ENCODE measurements around the gene GTF2H4.

GTF2H4 gene

DNA sequence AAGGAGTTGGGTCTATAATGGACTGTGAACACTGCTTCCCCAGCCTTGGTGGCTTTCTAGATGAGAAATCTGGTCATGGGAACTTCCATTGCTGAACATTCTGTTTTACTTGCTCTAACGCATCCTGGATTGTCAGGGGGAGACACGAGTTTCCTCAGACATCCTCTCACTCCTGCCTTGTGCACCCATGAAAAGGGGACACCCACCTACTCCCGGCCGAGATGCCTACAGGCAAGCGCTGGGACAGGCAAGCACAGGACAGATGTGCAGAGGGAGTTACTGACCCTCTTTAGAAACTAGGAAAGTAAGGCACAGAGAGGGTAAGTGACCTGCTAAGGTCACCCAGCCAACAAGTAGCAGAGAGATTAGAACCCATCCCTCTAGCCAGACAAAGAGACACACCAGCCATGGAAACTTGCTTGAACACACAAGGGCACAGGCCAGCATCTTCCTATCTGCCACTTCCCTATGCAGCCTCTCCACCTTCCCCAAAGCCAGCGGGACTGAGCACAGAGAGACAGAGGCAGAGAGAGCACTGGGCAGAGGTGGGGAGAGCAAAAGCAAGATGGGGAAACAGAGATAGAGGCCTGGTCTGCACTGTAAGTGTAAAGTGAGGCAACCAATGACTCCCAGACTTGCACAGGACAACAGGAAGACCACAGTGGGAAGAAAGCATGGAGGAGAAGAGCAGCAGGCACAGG is 24.8 kb downstream of the GTF2H4 start:
- no peak overlapping the region for H3K9ac ChIP-seq (ENCODE audit: low read depth in 1 of 2, low read length in 2 of 2)
- no peak overlapping the region for H3K27ac ChIP-seq (ENCODE audit: low read depth in 2 of 2, low read length in 2 of 2)
- H3K27me3 ChIP-seq (ENCODE audit: control insufficient read depth in 2 of 2, insufficient read depth in 2 of 2, low read length in 2 of 2): no peaks in the 10 kb centered on the region
- H3K4me1 ChIP-seq (ENCODE audit: control insufficient read depth in 2 of 2, insufficient read depth in 2 of 2, low read length in 2 of 2): no peaks in the 10 kb centered on the region
- no peak overlapping the region for H3K4me3 ChIP-seq (ENCODE audit: low read length in 2 of 2)
- H3K9me3 ChIP-seq (ENCODE audit: control insufficient read depth in 2 of 2, low read length in 2 of 2): peaks cover 0 to 3% of the 10 kb centered on the region in 2 donors
- no peaks in the 10 kb centered on the region for H3K36me3 ChIP-seq (ENCODE audit: control insufficient read depth in 2 of 2, insufficient read depth in 2 of 2, low read length in 2 of 2)

DNA sequence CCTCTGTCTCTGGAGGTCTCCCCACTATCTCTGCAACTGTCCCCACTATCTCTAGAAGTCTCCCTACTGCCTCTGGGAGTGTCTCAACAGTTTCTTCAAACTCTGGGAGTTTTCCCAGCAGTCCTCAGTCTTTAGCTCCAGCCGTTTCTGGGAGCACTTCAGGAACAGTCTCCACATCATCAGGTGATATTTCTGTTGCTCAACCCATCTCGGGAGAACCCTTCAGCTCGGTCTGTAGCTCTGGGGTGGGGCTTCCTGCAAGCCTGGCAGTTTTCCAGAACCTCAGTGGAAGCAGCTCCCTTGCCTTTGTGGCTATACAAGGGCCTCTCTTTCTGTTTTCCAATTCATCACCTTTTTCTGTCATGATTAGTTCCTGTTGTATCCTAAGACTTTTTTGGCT is 27.0 kb downstream of the GTF2H4 start:
- Histone ChIP-seq H3K4me1 (ENCODE audit: control insufficient read depth in 2 of 2, insufficient read depth in 2 of 2, low read length in 2 of 2) (peaks cover 0 to 3% of the 10 kb centered on the region in 2 donors), H3K36me3 (ENCODE audit: control insufficient read depth in 2 of 2, insufficient read depth in 2 of 2, low read length in 2 of 2) (no peaks in the 10 kb centered on the region), H3K27ac (ENCODE audit: low read depth in 2 of 2, low read length in 2 of 2) (no peak overlapping the region)

DNA sequence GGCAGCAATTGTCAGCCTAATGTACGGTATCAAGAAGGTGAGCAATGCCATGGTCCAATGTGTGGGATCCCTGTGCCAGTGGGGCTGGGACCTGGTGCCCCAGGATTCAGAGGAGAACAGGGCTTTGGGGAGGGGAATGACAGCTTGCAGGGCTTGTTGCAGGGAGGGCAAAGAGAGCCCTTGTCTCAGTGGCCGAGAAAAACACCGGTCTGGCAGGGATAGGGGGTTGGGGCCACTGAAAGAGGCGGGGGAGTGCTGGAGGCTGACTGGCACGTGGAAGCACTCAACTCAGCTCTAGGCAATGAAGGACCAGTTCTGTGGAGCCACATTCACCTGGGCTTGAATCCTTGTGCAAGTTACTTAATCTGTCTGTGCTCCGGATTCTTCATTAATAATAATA is 29.3 kb downstream of the GTF2H4 start:
- Histone ChIP-seq H3K9me3 (ENCODE audit: control insufficient read depth in 2 of 2, low read length in 2 of 2) (no peaks in the 10 kb centered on the region), H3K9ac (ENCODE audit: low read depth in 1 of 2, low read length in 2 of 2) (no peak overlapping the region), H3K36me3 (ENCODE audit: control insufficient read depth in 2 of 2, insufficient read depth in 2 of 2, low read length in 2 of 2) (no peaks in the 10 kb centered on the region), H3K27ac (ENCODE audit: low read depth in 2 of 2, low read length in 2 of 2) (no peak overlapping the region), H3K4me3 (ENCODE audit: low read length in 2 of 2) (no peak overlapping the region), H3K27me3 (ENCODE audit: control insufficient read depth in 2 of 2, insufficient read depth in 2 of 2, low read length in 2 of 2) (peaks cover 5 to 7% of the 10 kb centered on the region in 2 donors), H3K4me1 (ENCODE audit: control insufficient read depth in 2 of 2, insufficient read depth in 2 of 2, low read length in 2 of 2) (peaks cover 3 to 6% of the 10 kb centered on the region in 2 donors)

More for the DNA sequence above, 27.0 kb downstream of the GTF2H4 start:
- no peak overlapping the region for H3K4me3 ChIP-seq (ENCODE audit: low read length in 2 of 2)
- H3K9ac ChIP-seq (ENCODE audit: low read depth in 1 of 2, low read length in 2 of 2): no peak overlapping the region
- H3K27me3 ChIP-seq (ENCODE audit: control insufficient read depth in 2 of 2, insufficient read depth in 2 of 2, low read length in 2 of 2): peaks cover 0 to 4% of the 10 kb centered on the region in 2 donors
- no peaks in the 10 kb centered on the region for H3K9me3 ChIP-seq (ENCODE audit: control insufficient read depth in 2 of 2, low read length in 2 of 2)

DNA sequence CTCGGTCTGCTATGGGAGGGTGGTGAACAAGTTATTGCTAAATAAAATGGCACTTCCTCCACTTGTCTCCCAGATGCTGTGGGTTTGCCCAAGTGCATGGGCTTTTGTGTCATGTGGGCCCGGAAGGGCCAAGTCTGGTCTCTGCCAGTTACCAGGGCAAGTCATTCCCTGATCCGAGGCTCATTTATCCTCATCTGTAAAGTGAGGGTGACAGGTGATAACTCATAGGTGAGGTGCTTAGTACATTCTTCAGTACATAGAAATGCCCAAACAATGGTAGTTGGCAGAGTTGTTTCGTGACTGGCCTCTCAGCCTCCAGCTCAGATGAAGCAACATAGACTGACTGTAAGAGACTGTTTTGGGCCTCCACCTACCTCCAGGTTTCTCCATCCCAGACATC is 30.7 kb downstream of the GTF2H4 start:
- Histone ChIP-seq H3K27me3 (ENCODE audit: control insufficient read depth in 2 of 2, insufficient read depth in 2 of 2, low read length in 2 of 2) (peaks cover 7 to 13% of the 10 kb centered on the region in 2 donors), H3K27ac (ENCODE audit: low read depth in 2 of 2, low read length in 2 of 2) (no peak overlapping the region), H3K4me3 (ENCODE audit: low read length in 2 of 2) (no peak overlapping the region), H3K9ac (ENCODE audit: low read depth in 1 of 2, low read length in 2 of 2) (no peak overlapping the region), H3K9me3 (ENCODE audit: control insufficient read depth in 2 of 2, low read length in 2 of 2) (no peaks in the 10 kb centered on the region), H3K36me3 (ENCODE audit: control insufficient read depth in 2 of 2, insufficient read depth in 2 of 2, low read length in 2 of 2) (no peaks in the 10 kb centered on the region), H3K4me1 (ENCODE audit: control insufficient read depth in 2 of 2, insufficient read depth in 2 of 2, low read length in 2 of 2) (peaks cover 3 to 6% of the 10 kb centered on the region in 2 donors)

DNA sequence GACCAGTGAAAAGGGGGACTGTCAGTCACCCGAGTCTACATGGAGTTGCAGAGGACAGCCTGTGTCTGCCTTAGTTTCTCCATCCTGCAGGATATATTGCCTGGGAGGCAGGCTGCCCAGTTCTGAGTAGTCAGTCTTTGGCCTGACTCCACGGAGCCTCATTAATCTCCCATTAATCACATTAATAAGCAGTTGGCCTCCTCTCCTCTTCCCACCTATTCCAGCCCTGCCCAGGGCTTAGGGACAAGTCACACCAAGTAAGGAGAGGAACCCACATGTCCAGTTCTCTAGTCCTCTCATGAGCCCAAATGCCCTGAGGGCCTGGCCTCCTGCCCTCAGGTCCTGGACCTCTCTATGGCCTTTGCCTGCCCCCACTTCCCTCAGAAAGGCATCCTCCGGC is 31.5 kb downstream of the GTF2H4 start:
- Histone ChIP-seq H3K36me3 (ENCODE audit: control insufficient read depth in 2 of 2, insufficient read depth in 2 of 2, low read length in 2 of 2) (no peaks in the 10 kb centered on the region), H3K27ac (ENCODE audit: low read depth in 2 of 2, low read length in 2 of 2) (no peak overlapping the region), H3K9me3 (ENCODE audit: control insufficient read depth in 2 of 2, low read length in 2 of 2) (no peaks in the 10 kb centered on the region), H3K4me1 (ENCODE audit: control insufficient read depth in 2 of 2, insufficient read depth in 2 of 2, low read length in 2 of 2) (peaks cover 3 to 6% of the 10 kb centered on the region in 2 donors), H3K4me3 (ENCODE audit: low read length in 2 of 2) (no peak overlapping the region), H3K27me3 (ENCODE audit: control insufficient read depth in 2 of 2, insufficient read depth in 2 of 2, low read length in 2 of 2) (peaks cover 7 to 13% of the 10 kb centered on the region in 2 donors), H3K9ac (ENCODE audit: low read depth in 1 of 2, low read length in 2 of 2) (no peak overlapping the region)

DNA sequence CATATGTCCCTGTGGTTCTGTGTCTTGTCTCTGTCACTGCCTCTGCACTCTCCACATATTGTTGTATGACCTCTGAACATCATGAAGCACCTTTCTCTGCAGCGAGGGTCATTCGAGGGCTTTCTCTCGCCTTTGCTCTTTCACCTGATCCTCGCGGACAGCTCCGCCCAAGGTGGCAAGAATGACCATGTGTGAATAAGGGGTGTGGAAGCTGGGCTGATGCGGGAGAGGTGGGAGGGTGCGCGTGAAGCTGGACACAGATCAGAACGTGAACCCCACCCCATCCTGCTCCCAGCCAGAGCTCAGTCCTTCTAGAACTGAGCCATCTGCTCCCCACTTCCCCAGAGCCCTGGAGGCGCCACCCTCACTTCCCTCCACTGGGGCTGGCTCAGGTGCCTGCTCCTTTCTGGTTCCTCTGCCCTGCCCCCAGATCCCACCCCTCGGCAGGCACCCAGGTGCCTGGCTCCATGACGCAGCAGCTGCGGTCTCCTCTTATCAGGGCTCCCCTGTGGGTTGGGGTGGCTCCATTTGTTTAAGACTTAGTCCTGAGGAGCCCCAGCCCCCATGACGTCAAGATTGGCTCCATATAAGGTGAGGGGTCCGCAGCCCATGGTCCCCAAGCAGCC is 32.5 kb downstream of the GTF2H4 start, which contains the start of gene MUCL3:
MUCL3 (plus strand) TSS at position 613 of the 626 bp plus-strand sequence. CDS start 27 bp downstream, outside the sequence.
- Histone ChIP-seq H3K4me1 (ENCODE audit: control insufficient read depth in 2 of 2, insufficient read depth in 2 of 2, low read length in 2 of 2) (peaks cover 3 to 6% of the 10 kb centered on the region in 2 donors), H3K9me3 (ENCODE audit: control insufficient read depth in 2 of 2, low read length in 2 of 2) (no peaks in the 10 kb centered on the region), H3K27me3 (ENCODE audit: control insufficient read depth in 2 of 2, insufficient read depth in 2 of 2, low read length in 2 of 2) (peaks cover 7 to 13% of the 10 kb centered on the region in 2 donors), H3K9ac (ENCODE audit: low read depth in 1 of 2, low read length in 2 of 2) (no peak within 1 kb of the TSS), H3K36me3 (ENCODE audit: control insufficient read depth in 2 of 2, insufficient read depth in 2 of 2, low read length in 2 of 2) (no peaks in the 10 kb centered on the region), H3K27ac (ENCODE audit: low read depth in 2 of 2, low read length in 2 of 2) (no peak within 1 kb of the TSS), H3K4me3 (ENCODE audit: low read length in 2 of 2) (no peak within 1 kb of the TSS)

DNA sequence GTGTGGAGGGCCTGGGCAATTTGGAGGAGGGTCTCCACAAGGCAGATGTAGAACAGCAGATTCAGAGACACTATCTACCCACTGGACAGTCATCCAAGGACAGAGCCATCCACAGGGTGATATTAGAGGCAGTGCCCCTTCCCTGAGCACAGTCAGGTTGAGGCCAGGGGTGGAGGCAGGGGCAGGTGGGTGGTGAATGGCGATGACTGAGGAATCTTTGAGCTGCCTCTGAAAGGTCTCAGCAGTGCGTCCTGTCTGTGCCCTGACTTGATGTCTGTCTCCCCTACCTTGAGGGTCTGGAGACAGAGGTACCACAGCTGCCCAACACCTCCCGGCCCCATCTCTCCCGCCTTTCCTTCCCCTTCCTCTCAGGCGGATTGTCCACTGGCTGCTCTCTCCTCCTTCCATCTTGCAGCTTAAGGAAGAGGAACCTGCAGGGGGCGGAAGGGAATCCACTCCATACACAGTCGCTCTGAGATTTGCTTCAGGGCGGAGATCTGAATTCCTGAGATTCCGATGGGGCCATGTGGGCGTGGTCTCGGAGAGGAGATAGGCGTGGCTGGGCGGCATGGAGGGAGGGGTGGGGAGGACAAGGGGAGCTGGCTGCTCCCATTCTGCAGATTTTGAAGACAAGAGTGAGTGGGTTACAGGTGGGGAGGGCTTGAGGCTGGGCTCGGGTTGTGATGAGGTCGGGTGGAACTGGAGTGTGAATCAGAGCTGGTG is 34.5 kb downstream of the GTF2H4 start:
- Histone ChIP-seq H3K4me1 (ENCODE audit: control insufficient read depth in 2 of 2, insufficient read depth in 2 of 2, low read length in 2 of 2) (peaks cover 3 to 6% of the 10 kb centered on the region in 2 donors), H3K36me3 (ENCODE audit: control insufficient read depth in 2 of 2, insufficient read depth in 2 of 2, low read length in 2 of 2) (no peaks in the 10 kb centered on the region), H3K4me3 (ENCODE audit: low read length in 2 of 2) (no peak overlapping the region), H3K27me3 (ENCODE audit: control insufficient read depth in 2 of 2, insufficient read depth in 2 of 2, low read length in 2 of 2) (peaks cover 7 to 13% of the 10 kb centered on the region in 2 donors), H3K9ac (ENCODE audit: low read depth in 1 of 2, low read length in 2 of 2) (no peak overlapping the region), H3K27ac (ENCODE audit: low read depth in 2 of 2, low read length in 2 of 2) (no peak overlapping the region), H3K9me3 (ENCODE audit: control insufficient read depth in 2 of 2, low read length in 2 of 2) (no peaks in the 10 kb centered on the region)

DNA sequence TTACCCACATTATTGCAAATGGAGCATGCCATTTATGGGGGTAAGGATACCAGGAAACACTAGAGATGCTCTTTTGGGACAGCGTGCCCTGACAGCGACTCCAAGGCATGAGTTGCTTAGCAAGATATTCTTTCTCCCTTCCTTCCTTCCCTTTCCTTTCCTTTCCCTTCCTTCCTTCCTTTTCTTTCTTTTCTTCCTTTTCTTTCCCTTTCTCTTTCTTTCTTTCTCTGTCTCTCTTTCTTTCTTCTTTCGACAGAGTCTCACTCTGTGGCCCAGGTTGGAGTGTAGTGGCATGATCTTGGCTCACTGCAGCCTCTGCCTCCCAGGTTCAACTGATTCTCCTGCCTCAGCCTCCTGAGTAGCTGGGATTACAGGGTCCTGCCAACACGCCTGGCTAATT is 36.0 kb downstream of the GTF2H4 start:
- peaks cover 7 to 16% of the 10 kb centered on the region in 2 donors for H3K27me3 ChIP-seq (ENCODE audit: control insufficient read depth in 2 of 2, insufficient read depth in 2 of 2, low read length in 2 of 2)

DNA sequence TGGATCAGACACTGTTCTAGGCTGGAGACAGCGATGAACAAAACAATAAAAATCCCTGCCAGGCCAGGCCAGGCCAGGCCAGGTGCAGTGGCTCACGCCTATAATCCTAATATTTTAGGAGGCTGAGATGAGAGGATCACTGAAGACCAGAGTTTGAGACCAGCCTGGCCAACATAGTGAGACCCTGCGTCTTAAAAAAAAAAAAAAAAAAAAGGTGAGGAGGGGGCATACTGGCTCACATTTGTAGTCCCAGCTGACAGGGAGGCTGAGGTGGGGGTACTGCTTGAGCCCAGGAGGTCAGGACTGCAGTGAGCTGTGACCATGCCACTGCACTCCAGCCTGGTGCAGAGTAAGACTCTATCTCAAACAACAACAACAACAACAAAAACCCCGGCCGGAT is 37.3 kb downstream of the GTF2H4 start:
- peaks cover 7 to 13% of the 10 kb centered on the region in 2 donors for H3K27me3 ChIP-seq (ENCODE audit: control insufficient read depth in 2 of 2, insufficient read depth in 2 of 2, low read length in 2 of 2)
- peaks cover under 1 to 3% of the 10 kb centered on the region in 2 donors for H3K4me1 ChIP-seq (ENCODE audit: control insufficient read depth in 2 of 2, insufficient read depth in 2 of 2, low read length in 2 of 2)
- no peak overlapping the region for H3K9ac ChIP-seq (ENCODE audit: low read depth in 1 of 2, low read length in 2 of 2)
- no peak overlapping the region for H3K4me3 ChIP-seq (ENCODE audit: low read length in 2 of 2)
- H3K9me3 ChIP-seq (ENCODE audit: control insufficient read depth in 2 of 2, low read length in 2 of 2): no peaks in the 10 kb centered on the region
- no peak overlapping the region for H3K27ac ChIP-seq (ENCODE audit: low read depth in 2 of 2, low read length in 2 of 2)
- no peaks in the 10 kb centered on the region for H3K36me3 ChIP-seq (ENCODE audit: control insufficient read depth in 2 of 2, insufficient read depth in 2 of 2, low read length in 2 of 2)

More for the DNA sequence above, 36.0 kb downstream of the GTF2H4 start:
- Histone ChIP-seq H3K36me3 (ENCODE audit: control insufficient read depth in 2 of 2, insufficient read depth in 2 of 2, low read length in 2 of 2) (no peaks in the 10 kb centered on the region), H3K9me3 (ENCODE audit: control insufficient read depth in 2 of 2, low read length in 2 of 2) (no peaks in the 10 kb centered on the region), H3K27ac (ENCODE audit: low read depth in 2 of 2, low read length in 2 of 2) (no peak overlapping the region), H3K4me1 (ENCODE audit: control insufficient read depth in 2 of 2, insufficient read depth in 2 of 2, low read length in 2 of 2) (peaks cover 3 to 6% of the 10 kb centered on the region in 2 donors), H3K4me3 (ENCODE audit: low read length in 2 of 2) (no peak overlapping the region), H3K9ac (ENCODE audit: low read depth in 1 of 2, low read length in 2 of 2) (no peak overlapping the region)

DNA sequence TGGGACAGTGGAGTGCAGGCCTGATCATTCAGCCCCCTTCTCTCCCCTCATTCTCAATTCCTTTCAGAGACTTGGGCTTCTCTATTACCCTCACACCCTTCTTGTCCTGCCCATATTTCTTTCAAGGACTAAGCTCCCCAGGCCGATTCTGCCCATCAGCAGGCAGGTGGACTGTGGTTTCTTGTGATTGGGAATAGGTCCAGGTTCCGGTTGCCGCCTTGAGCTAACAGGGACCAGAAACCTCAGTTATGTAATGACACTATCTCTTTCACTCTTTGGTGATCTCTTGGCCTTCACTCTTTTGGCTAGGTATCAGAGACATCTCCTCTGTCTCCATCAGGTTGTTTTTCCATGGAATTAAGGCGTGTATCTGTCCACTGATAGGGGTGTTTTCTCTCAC is 39.2 kb downstream of the GTF2H4 start:
- H3K27ac ChIP-seq (ENCODE audit: low read depth in 2 of 2, low read length in 2 of 2): no peak overlapping the region
- no peak overlapping the region for H3K9ac ChIP-seq (ENCODE audit: low read depth in 1 of 2, low read length in 2 of 2)
- no peak overlapping the region for H3K4me3 ChIP-seq (ENCODE audit: low read length in 2 of 2)
- H3K36me3 ChIP-seq (ENCODE audit: control insufficient read depth in 2 of 2, insufficient read depth in 2 of 2, low read length in 2 of 2): no peaks in the 10 kb centered on the region
- H3K4me1 ChIP-seq (ENCODE audit: control insufficient read depth in 2 of 2, insufficient read depth in 2 of 2, low read length in 2 of 2): no peaks in the 10 kb centered on the region
- H3K27me3 ChIP-seq (ENCODE audit: control insufficient read depth in 2 of 2, insufficient read depth in 2 of 2, low read length in 2 of 2): peaks cover 10 to 14% of the 10 kb centered on the region in 2 donors
- H3K9me3 ChIP-seq (ENCODE audit: control insufficient read depth in 2 of 2, low read length in 2 of 2): no peaks in the 10 kb centered on the region

Data from mucosa of rectum (tissue), 2 donors.